ENCODE measurements around the gene ACTL7B.
"Not testable (repeated sequence)": the region's sequence is repeated elsewhere in the genome, so short reads cannot be mapped to it uniquely, and the experiment has no call there.

The ACTL7B gene

GRCh38 chr9:108867829-108868228 lies 12.0 kb upstream of the ACTL7B start:
- no peak for DNase-seq

- no peak for DNase-seq
Measured at GRCh38 chr9:108867116-108867515, 11.3 kb upstream of the ACTL7B start.

- no peak for DNase-seq
Measured at GRCh38 chr9:108866001-108866420, 10.2 kb upstream of the ACTL7B start.

- DNase-seq = no peak
Measured at GRCh38 chr9:108865037-108865436, 9.3 kb upstream of the ACTL7B start.

- no peak for DNase-seq
Measured at GRCh38 chr9:108864446-108864845, 8.7 kb upstream of the ACTL7B start.

GRCh38 chr9:108863891-108864290 lies 8.1 kb upstream of the ACTL7B start:
- no peak for DNase-seq

- DNase-seq = no peak
Measured at GRCh38 chr9:108861997-108862396, 6.2 kb upstream of the ACTL7B start, which contains the start of gene ACTL7A. Gene ACTL7A (plus strand): TSS chr9:108862266. CDS start chr9:108862323, 57 bp downstream.

- DNase-seq = no peak
Measured at GRCh38 chr9:108861464-108861863, 5.7 kb upstream of the ACTL7B start.

GRCh38 chr9:108860764-108861163 lies 5.0 kb upstream of the ACTL7B start:
- no peak for DNase-seq

GRCh38 chr9:108860354-108860753 lies 4.6 kb upstream of the ACTL7B start:
- no peak for DNase-seq

GRCh38 chr9:108859459-108860114 lies 3.8 kb upstream of the ACTL7B start:
- DNase-seq = peak; percentile 82

GRCh38 chr9:108857572-108857971 lies 1.8 kb upstream of the ACTL7B start:
- no peak for DNase-seq

- no peak for DNase-seq
Measured at GRCh38 chr9:108855529-108855886, 278 bp downstream of the ACTL7B start.

- DNase-seq = no peak
Measured at GRCh38 chr9:108854641-108855528, 901 bp downstream of the ACTL7B start.

- no peak for DNase-seq
Measured at GRCh38 chr9:108854094-108854493, 1.7 kb downstream of the ACTL7B start.

- DNase-seq = no peak
Measured at GRCh38 chr9:108852079-108852478, 3.7 kb downstream of the ACTL7B start.

GRCh38 chr9:108851138-108851537 lies 4.6 kb downstream of the ACTL7B start:
- DNase-seq = no peak

- no peak for DNase-seq
Measured at GRCh38 chr9:108850293-108850897, 5.4 kb downstream of the ACTL7B start.

GRCh38 chr9:108848296-108848695 lies 7.5 kb downstream of the ACTL7B start:
- not testable (repeated sequence) for DNase-seq

GRCh38 chr9:108845947-108846346 lies 9.8 kb downstream of the ACTL7B start:
- DNase-seq = no peak

- no peak for DNase-seq
Measured at GRCh38 chr9:108845507-108845906, 10.3 kb downstream of the ACTL7B start.

- DNase-seq = peak; percentile 70
Measured at GRCh38 chr9:108844856-108845255, 10.9 kb downstream of the ACTL7B start.

- peak; percentile 63 for DNase-seq
Measured at GRCh38 chr9:108844391-108844790, 11.4 kb downstream of the ACTL7B start.

Data from NCI-H524 treated with DMSO at 0.1 percent for 48 hours (cell line).